Osteoblast (primary cell): ENCODE measurements around the gene NLGN1. TPM values are rescaled to one million over a fixed set of nuclear protein-coding genes. Genes with fewer than 3 reads are reported as not detected.

Experiments
- DNase-seq: peaks from one replicate; pipeline ENCODE4 v3.0.0; 2011; ENCODE audit warnings: low spot score, mixed read lengths; ENCODE audit not compliant: insufficient read length; ENCODE audit errors: missing footprints
- H2AFZ ChIP-seq: 2 replicates; pipeline ENCODE4 v1.6.0; 2011; ENCODE audit warnings: mild to moderate bottlenecking, low read length
- H3K27ac ChIP-seq: 2 replicates; pipeline ENCODE4 v1.5.1; 2011; ENCODE audit warnings: mild to moderate bottlenecking, low read depth, low read length, moderate library complexity
- H3K27me3 ChIP-seq: 2 replicates; pipeline ENCODE4 v1.6.0; 2012; ENCODE audit warnings: mild to moderate bottlenecking, control low read depth, inconsistent platforms, low read length, moderate library complexity; ENCODE audit not compliant: insufficient read depth
- H3K36me3 ChIP-seq: 2 replicates; pipeline ENCODE4 v1.5.1; 2011; ENCODE audit warnings: mild to moderate bottlenecking, low read length, control low read depth, moderate library complexity; ENCODE audit not compliant: insufficient read depth
- H3K4me1 ChIP-seq: 2 replicates; pipeline ENCODE4 v1.5.1; 2011; ENCODE audit warnings: mild to moderate bottlenecking, low read length, control low read depth, moderate library complexity; ENCODE audit not compliant: insufficient read depth
- H3K4me2 ChIP-seq: 2 replicates; pipeline ENCODE4 v1.6.0; 2011; ENCODE audit warnings: mild to moderate bottlenecking, low read length; ENCODE audit not compliant: insufficient read depth
- H3K4me3 ChIP-seq: fragments of 200-600 bp; sonication (generic); 3 replicates; pipeline ENCODE4 v1.5.1; 2012; ENCODE audit warnings: mild to moderate bottlenecking, low read length, inconsistent platforms; ENCODE audit not compliant: insufficient read depth
- H3K79me2 ChIP-seq: 2 replicates; pipeline ENCODE4 v1.6.0; 2012; ENCODE audit warnings: mild to moderate bottlenecking, low read length, control low read depth, inconsistent platforms; ENCODE audit not compliant: insufficient read depth
- H3K9me3 ChIP-seq: 2 replicates; pipeline ENCODE4 v1.5.1; 2011; ENCODE audit warnings: low read depth, low read length, control low read depth
- H4K20me1 ChIP-seq: 2 replicates; pipeline ENCODE4 v1.6.0; 2012; ENCODE audit warnings: mild to moderate bottlenecking, low read length, control low read depth; ENCODE audit not compliant: insufficient read depth
- CTCF ChIP-seq: IDR thresholded peaks from 2 replicates; pipeline ENCODE4 v1.5.1; 2011; ENCODE audit warnings: mild to moderate bottlenecking, low read depth, low read length, moderate library complexity; ENCODE audit errors: extremely low read depth
- total RNA-seq: library from RNA; depleted of rRNA; stranded (reverse); fragments of >200 nt; gene quantifications from 2 replicates; pipeline ENCODE4 v1.2.3, GENCODE V29; 2012

Gene NLGN1
- total RNA-seq, 1 donor, result 9.0 TPM

- no peak for DNase-seq
- Histone ChIP-seq H3K9me3 (no peaks in the 10 kb centered on the region), H3K27ac (no peak overlapping the region), H3K4me1 (no peaks in the 10 kb centered on the region), H4K20me1 (no peaks in the 10 kb centered on the region), H3K79me2 (no peaks in the 10 kb centered on the region), H3K27me3 (no peaks in the 10 kb centered on the region), H3K4me3 (no peak overlapping the region), H3K4me2 (no peak overlapping the region), H3K36me3 (no peaks in the 10 kb centered on the region), H2AFZ (no peak overlapping the region)
- no peak for TF ChIP-seq CTCF
Measured at GRCh38 chr3:174146008-174146407, 748.5 kb downstream of the NLGN1 start.

DNA sequence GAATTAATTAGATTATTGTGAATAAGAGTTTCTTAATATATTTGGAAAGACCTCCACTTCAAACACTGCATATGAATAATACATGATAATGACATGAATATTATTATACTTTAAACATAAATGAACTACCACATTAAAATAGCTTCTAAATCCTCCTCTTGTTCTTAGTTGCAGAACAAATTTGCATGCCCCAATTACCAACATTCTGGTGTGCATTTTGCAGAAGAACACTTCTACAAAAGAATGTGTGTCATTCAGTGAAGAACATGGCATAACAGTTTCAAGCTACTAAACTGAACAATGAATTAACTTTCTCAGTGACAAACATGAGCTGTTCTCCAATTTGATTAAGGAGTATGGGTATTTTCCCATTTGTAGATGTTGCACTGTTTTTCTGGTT is 750.3 kb downstream of the NLGN1 start:
- H3K4me3 ChIP-seq, result no peak overlapping the region
- no peak overlapping the region for H2AFZ ChIP-seq
- H3K36me3 ChIP-seq, result no peaks in the 10 kb centered on the region
- H3K27me3 ChIP-seq, result no peaks in the 10 kb centered on the region
- no peaks in the 10 kb centered on the region for H3K9me3 ChIP-seq
- H3K4me1 ChIP-seq, result no peaks in the 10 kb centered on the region
- H3K79me2 ChIP-seq, result no peaks in the 10 kb centered on the region
- no peak for TF ChIP-seq CTCF
- no peaks in the 10 kb centered on the region for H4K20me1 ChIP-seq
- H3K4me2 ChIP-seq, result no peak overlapping the region
- no peak overlapping the region for H3K27ac ChIP-seq
- no peak for DNase-seq

DNA sequence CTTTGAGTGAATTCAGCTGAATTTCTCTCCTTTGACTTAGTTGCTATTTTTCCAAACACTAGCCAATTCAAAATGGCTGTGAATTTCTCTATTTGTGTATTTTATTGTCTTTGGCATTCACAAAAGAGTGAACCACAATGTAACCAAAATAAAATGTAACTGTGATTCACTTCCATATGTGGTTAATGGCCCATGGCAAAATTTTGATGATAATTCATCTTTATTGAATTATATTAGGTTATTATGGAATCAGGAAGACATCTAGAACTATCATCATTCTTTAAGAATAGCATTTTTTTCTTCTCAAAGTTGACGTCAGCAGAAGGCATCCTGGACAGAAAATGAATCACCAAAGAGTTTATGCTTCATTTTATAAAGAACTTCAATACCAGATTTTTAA is 756.3 kb downstream of the NLGN1 start:
- peak; percentile 42 for DNase-seq
- H3K27ac ChIP-seq, result peak overlapping the region; percentile 62
- no peaks in the 10 kb centered on the region for H3K79me2 ChIP-seq
- peak overlapping the region; percentile 1 for H2AFZ ChIP-seq
- H3K9me3 ChIP-seq, result no peaks in the 10 kb centered on the region
- no peak for TF ChIP-seq CTCF
- no peaks in the 10 kb centered on the region for H3K27me3 ChIP-seq
- H3K4me2 ChIP-seq, result no peak overlapping the region
- no peaks in the 10 kb centered on the region for H4K20me1 ChIP-seq
- H3K4me3 ChIP-seq, result no peak overlapping the region
- peaks cover 10% of the 10 kb centered on the region for H3K4me1 ChIP-seq
- no peaks in the 10 kb centered on the region for H3K36me3 ChIP-seq

- DNase-seq, result no peak
- peak overlapping the region; percentile 49 for H2AFZ ChIP-seq
- H3K4me1 ChIP-seq, result peaks cover 10% of the 10 kb centered on the region
- H3K79me2 ChIP-seq, result no peaks in the 10 kb centered on the region
- TF ChIP-seq CTCF, result no peak
- H3K36me3 ChIP-seq, result no peaks in the 10 kb centered on the region
- no peaks in the 10 kb centered on the region for H3K9me3 ChIP-seq
- H3K4me3 ChIP-seq, result peak overlapping the region; percentile 4
- H3K4me2 ChIP-seq, result peak overlapping the region; percentile 16
- peak overlapping the region; percentile 2 for H3K27ac ChIP-seq
- H4K20me1 ChIP-seq, result no peaks in the 10 kb centered on the region
- no peaks in the 10 kb centered on the region for H3K27me3 ChIP-seq
Measured at GRCh38 chr3:174156200-174156599, 758.7 kb downstream of the NLGN1 start.
